Hepatic stellate cell (primary cell): Measurements from ENCODE around the gene MYH10.

Experiments used
- DNase-seq: peaks from one replicate; pipeline ENCODE4 v3.0.0; 2011; ENCODE audit warnings: low spot score

The MYH10 gene

DNA sequence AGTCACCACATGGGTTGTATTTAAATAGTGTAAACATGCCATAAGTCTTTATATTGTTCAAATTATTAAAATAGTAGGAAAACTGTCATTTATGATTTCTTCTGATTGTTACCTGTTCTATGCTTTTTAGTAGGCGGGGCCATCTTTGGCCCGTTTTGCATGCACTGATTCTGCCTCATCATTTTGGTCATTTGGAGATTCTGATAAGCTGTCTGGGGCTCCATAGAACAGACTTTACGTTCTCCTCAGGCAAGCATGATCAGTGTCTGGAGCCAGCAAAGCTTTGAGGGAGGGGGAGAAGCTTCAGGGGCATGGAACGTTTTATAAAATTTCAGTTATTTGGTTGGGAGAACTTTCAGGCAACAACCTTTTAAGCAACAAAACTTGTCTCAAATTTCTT is 186.0 kb downstream of the MYH10 start:
- no peak for DNase-seq

DNA sequence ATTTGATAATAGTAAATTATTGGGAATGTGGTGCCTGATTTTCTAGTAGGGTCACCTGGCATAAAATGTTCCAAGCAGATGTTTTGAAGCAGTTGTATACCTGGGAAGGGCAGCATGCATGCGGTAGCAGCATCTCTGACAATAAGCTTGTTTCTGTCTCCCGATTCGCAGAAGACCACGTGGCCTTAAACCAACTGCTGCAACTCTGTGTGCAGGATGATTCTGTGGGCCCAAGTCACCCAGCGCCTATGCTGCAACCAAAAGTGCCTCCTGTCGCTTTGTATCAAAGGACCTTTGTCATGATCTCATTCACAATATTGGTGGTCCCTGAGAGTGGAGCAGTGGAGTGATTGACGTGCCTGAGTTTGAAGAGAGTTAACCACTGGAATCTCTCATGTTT is 186.8 kb downstream of the MYH10 start:
- no peak for DNase-seq

DNA sequence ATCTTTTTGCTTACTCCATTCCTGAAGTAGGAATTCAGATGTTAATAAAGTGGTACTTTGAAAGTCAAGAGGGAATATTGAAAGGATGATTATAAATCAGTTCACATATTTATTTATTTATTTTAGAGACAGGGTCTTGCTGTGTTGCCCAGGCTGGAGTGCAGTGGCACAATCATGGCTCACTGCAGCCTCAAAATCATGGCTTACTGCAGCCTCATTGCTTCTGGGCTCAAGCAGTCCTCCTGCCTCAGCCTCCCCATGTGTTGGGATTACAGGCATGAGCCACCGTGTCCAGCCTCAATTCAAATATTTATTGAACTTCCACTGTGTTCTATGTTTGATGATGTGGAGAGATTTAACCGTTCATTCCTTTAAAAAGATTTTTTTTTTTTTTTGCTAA is 188.2 kb downstream of the MYH10 start:
- DNase-seq: no peak

DNA sequence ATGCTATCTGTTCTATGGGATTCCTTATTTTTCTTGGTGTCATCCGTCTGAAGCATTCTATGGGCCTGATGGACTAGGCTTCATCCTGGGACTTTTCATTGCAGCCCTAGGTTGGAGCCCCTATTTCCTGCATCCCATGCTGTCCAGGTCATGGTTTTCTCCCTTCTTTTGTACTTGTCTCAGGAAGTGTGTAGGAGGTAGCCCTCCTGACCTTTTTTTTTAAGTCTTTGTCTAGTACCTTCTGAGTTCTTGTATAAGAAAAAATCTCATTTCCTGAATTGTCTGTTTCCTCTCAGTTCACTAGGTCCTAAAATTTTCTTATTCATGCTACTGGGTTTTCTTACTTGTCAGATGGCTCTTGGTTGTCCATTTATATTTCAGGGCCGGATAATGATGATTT is 188.8 kb downstream of the MYH10 start:
- no peak for DNase-seq

DNA sequence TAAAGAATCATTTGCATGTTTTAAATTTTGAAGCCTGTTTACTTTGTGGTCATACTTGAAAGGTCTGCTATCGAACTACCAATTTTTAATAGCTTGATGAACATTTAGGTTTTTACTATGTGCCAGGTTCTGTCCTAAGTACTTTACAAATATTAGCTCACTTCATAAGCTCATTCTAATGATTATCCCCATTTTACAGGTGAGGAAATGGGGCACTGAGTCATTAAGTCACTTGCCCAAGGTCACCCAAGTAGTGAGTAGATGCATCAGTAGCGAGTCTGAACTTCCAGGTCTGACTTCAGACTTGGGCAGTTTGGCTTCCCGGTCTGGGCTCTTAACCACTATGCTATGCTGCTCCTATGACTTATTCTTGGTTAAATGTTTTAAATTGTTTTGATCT is 190.8 kb downstream of the MYH10 start:
- DNase-seq: no peak

DNA sequence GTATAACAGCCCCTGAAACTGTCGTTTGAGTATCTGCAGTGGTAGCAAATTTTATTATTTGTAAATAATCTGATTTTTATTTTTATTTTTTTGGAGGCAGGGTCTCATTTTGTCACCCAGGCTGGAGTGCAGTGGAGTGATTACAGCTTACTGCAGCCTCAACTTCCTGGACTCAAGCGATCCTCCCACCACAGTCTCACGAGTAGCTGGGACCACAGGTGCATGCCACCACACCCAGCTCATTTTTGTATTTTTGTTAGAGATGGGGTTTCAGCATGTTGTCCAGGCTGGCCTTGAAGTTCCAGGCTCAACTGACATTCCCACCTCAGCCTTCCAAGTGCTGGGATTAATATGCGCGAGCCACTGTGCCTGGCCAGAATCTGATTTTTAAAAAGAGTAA is 192.1 kb downstream of the MYH10 start:
- DNase-seq: no peak

DNA sequence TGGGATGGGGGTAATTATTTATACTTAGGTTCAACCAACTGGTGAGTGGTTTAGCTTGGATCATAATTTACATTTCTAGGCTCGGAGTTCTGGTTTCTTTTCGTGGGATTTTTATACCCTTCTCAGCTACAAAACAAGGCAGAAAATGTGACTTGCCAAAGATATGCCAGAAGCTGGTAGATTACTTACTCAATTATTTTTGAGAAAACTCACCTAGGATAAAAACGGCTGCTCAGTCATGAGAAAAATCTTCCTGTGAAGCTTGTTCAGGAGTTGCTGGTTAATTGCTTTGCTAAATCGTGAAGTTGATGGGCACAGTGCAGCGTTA is 193.7 kb downstream of the MYH10 start:
- DNase-seq: peak; percentile 35

DNA sequence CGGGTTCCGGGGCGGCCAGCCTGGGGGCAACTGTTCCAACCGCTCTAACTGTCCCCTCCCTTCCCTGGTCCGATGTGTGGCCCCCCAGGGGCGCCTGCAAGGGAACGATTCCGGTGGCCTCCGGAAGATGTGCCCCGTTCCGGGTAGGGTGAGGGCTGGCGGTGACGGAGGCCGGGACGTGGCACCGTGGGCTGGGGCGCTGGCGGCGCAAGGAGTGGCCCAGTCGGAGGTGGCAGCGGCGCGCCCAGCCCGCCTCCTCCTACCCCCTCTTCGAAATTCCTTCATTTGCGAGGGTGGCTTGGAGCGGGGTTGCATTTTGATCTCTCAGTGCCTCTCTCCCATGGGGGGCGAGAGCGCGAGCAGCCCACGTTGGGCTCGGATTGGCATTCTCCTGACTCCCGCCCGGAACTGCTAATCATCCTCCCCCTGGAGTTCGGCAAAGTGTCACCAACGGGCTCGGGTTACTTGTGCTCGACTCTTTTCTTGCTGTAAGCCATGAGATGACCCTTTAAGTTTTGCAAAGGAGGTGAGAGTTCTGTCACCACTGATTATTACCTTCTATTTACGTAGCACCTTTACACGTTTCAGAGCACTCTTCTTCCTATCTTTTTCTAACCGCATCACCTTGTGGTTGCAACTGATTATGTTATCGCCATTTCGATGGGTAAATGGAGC is 194.2 kb downstream of the MYH10 start:
- peak; percentile 70 for DNase-seq

DNA sequence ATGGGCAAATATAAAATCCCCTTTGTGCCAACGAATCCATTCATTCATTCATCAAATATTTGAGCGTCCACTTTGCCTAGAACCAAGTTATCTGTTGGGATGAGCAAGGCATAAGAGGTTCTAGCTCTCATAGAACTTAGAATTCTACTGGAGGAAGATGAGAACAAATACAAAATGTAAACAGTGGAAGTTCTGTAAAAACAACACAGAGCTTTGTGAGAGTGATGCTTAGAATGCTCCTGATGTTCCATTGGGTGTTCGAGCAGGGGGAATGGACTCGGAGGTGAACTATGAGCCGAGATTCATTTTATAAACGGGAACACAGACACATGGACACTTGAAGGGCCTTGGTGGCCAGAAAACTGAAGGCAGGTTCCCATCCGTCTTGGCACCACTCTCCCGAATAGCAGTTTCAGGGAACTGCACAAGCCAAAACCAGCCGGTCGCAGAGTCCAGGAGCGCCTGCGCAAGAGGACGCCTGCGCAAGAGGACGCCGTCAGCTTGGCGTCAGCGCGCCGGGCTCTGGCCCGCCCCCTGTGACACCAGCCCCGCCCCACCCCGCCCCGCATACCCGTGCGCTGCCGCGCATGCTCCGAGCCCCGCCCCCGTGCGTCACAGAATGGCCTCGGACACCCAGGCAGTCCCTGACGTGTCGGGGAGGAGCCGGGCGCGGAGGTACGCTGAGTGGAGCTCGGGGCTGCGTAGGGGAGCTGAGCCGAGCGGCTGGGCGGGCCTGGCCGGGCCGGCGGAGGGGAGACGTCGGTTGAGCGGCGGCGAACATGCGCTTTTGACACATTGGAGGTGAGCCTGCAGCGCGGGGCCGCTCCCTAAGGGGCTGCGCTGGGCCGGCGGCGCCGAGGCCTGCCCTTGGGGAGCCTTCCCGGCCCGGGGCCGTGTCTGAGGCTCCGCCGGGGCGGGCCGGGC is 195.0 kb downstream of the MYH10 start, which contains the start of gene NDEL1:
TSS of gene NDEL1 (plus strand) at position 640 of the 924 bp plus-strand sequence. CDS start 8,388 bp downstream, outside the sequence.
- peak; percentile 99 for DNase-seq

DNA sequence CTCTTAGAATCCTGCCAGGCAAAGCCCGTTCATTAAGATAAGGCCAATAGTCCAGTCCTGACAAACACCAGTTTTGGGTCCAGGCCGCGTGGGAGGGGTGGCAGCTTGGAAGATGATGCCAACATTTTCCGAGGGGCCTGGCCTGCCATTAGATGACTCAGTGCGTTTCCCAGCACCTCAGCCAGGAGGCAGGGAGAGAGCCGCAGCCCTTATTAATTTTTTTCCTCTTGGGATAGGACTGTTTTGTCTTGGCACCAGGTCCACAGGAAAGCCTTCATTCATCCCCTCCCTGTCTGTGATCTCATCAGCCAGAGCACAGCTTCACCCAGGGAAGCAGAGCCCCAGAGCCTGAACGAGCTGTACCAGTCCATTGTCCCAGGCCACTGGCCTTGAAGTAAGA is 199.6 kb downstream of the MYH10 start:
- no peak for DNase-seq

DNA sequence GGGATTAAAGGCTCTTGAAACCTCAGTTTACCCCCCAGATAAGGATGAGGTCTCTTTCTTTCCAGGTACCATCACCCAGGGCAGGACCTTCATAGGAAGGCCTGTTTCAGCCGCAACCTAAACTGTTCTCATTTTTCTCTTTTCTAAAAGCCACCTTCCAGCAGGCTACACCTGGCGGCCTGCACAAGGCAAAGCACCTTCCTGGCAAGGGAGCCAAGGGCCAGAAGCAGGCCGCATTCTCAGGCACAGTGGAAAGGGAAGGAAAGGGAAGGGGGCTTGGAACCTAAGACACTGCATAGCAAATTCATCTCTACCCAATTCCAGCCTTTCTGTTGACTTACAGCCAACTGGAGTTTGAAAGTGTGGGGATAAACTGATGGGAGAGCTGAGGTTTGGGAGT is 203.7 kb downstream of the MYH10 start:
- no peak for DNase-seq

DNA sequence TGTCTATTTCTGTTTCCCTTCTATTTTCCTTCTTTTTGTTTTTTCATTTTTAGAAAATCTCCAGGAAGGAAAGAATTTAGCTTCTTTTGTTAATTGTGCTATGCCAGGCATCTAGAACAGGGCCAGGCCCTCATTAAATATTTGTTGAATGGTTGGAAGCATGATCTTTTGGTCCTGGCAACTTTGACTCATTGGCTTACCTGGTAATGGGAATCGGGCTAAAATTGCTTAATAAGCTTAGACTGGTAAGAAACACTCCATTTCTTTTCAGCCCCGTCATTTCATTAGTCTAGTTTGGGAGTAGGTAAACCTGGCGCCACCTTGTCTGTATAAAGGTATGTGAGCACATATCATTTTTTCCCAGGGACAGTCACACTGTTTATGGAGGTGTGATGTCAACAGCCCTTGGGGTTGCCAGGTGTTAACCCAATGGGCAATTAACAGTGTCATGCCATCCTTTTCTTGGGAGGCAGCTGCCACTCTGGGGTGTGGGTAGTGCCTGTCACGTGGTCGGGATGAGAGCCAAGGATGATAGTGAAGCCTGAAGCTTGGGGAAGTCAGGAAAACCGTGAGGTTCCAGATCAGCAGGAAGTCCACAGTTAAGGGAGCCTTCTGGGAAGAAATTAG is 204.3 kb downstream of the MYH10 start:
- DNase-seq: no peak
